GM21825 (cell line): ENCODE results near the gene RNU2-63P.
"Not testable (repeated sequence)": the region's sequence is repeated elsewhere in the genome, so short reads cannot be mapped to it uniquely, and the experiment has no call there.

Experiments
- ATAC-seq: cut with Tn5 transposase; IDR thresholded peaks from one replicate; pipeline ENCODE4 v1.9.1; 2021; ENCODE audit warnings: mild to moderate bottlenecking, moderate library complexity; ENCODE audit not compliant: unreplicated experiment

Gene RNU2-63P

GRCh38 chr2:88032070-88032702 is 15.8 kb upstream of the RNU2-63P start:
- ATAC-seq = no peak

- no peak for ATAC-seq
Measured at GRCh38 chr2:88028931-88029330, 12.6 kb upstream of the RNU2-63P start.

DNA sequence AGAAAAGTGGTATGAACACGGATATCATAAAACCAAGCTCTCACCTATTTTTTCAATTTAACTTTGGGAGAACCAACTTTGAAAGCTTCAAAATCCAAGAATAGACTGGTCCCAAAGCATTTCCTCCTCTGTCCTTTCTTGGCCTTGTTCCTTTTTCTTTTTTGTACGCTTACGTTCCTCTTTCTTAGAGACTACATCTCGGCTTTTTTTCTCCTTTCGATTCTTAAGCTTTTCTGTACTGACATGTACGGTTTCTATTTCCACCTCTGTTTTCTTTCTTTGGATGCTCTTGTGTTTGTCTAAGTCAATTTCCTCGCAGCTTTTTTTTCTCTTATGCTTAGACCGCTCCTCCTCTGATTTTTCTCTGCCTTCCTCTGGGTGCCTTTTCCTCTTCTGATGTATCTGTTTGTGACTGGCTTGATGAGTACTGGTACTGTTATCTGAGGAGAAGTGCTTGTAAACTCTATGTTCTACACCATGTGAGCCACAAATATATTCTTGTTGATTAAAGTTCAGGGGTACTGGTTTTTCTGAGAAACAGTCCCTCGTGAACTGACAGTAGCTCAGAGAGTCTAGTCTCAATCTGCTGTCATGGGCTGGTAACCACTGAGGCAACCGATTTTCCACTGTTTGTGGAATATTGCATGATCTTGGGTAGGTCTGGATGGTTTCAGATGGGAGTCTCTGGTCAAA is 11.5 kb upstream of the RNU2-63P start:
- ATAC-seq = peak; percentile 59

DNA sequence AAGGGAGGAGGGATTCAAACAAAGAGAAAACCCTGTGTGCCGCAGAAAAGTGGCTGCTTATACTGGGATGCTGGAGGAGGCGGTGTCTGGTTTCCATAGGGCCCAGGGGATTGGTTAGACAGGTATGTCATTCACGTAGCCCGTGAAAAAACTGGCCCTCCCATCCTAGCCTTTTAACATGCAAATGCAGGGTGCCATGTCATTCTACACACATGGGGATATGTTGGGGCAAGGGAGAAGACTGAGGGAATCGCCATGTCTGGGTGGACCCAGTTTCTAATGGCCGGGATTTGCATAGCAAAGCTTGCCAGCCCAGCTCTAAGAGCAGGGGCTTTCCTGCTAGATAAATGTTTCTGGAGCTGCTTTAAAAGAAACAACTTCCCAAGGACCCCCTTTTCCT is 8.2 kb upstream of the RNU2-63P start:
- ATAC-seq = no peak

DNA sequence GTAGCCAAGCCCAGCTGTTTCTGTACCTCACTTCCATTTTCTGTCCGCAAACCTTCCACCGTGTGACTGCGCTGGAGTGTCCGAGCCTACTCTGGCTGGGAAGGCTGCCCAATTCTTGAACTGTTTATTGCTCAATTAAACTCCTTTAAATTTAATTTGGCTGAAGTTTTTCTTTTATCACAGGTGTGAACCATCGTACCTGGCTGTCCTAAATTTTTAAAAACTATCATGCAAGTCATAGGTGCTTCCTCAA is 6.2 kb upstream of the RNU2-63P start:
- ATAC-seq = no peak

DNA sequence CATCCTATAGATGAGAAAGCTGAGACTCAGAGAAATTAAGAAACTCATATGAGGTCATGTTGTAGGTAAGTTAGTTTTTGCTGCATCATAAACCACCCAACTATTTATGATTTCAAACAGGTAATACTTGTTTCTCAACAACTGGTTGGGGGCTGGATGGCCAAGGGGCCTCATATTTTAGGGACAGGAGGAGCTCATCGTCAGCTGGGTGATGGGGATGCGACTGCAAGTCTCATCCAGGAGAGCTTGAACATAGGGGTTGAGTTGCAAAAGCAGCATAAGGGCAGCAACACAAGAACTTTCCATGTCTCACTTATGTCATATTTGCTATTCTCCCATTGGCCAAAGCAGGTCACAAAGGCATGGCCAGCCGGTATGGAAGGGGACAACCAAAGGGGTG is 3.6 kb upstream of the RNU2-63P start:
- no peak for ATAC-seq

GRCh38 chr2:88018909-88019308 is 2.6 kb upstream of the RNU2-63P start:
- ATAC-seq = no peak

- not testable (repeated sequence) for ATAC-seq
Measured at GRCh38 chr2:88018077-88018805, 1.9 kb upstream of the RNU2-63P start.

- ATAC-seq = not testable (repeated sequence)
Measured at GRCh38 chr2:88017780-88018038, 1.4 kb upstream of the RNU2-63P start.

GRCh38 chr2:88016960-88017779 is 823 bp upstream of the RNU2-63P start:
- peak; percentile 60 for ATAC-seq

- ATAC-seq = no peak
Measured at GRCh38 chr2:88011011-88011410, 5.3 kb downstream of the RNU2-63P start.

DNA sequence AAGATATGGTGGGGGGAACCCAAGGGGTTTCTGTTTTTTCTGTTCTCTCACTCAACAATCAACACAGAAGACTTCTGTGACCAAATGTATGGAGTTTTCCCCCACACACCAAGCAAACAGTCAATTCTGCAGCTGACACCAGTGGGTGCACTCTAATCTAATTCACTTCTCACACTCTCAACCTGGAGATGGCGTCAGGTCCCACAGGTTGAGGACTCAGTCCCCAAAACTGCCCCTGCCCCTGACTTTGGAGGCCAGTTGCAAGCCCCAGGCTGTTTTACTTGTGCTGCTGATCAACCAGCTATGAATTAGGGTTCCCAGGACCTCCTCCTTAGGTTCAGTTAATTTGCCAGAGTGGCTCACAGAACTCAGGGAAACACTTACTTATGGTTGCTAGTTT is 6.2 kb downstream of the RNU2-63P start:
- no peak for ATAC-seq

DNA sequence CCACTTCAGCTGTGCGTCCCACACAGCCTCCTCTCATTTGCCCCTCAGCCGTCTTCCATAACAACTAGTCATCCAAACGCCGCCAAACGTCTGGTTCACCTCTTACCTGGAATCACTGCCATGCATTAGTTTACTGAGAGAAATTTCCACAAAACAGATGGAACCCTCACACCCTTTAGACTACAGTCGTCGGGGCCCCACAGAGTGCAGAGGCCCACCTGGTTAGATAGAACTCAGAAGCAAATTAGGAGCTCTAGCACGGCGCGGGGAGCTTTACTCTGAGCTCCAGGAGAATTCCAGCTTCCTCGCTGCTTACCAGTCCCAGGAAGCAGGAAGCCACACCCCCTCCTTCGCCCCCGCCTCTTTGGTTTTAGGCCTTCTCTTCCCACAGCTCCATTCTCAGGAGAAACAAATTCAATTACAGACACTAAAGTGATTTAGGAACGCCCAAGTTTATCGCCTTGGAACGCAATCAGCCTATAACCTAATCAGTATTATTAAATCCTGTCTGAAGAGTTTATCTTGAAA is 9.4 kb downstream of the RNU2-63P start:
- no peak for ATAC-seq

- no peak for ATAC-seq
Measured at GRCh38 chr2:88005776-88006175, 10.6 kb downstream of the RNU2-63P start.

DNA sequence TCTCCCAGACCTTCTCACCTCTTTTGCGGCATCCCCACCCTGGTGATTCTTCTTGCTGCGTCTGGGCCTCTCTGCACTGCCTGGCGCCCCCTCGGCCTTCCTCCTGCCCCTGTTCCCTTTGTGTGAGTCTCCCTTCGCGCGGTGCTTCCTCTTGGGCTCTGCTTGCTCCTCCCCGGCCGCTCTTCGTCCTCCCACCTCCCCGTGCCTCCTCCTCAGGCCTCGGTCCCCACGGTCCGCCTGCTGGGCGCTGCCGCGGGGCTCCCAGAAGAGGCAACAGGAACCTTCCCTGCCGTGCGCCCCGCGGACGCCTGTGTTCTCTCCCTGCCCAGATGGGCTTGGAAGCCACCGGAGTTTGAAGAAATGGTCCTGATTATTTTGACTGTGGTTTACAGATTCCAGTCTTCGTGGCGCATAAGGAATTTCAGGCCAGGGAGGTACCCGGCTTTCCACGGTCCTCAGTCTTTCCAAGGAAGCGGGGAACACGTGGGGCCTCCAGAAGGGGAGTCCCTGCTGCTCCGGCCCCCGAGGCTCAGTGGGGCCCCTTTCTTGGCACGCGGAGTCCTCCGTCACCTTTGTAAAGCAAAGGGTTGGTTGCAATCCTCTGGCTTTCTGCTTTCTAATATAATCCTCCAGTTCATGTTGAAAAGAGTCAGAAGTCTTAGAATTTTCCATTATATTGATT is 13.1 kb downstream of the RNU2-63P start:
- ATAC-seq = no peak

GRCh38 chr2:88002359-88002707 is 14.0 kb downstream of the RNU2-63P start:
- no peak for ATAC-seq

GRCh38 chr2:88000474-88000873 is 15.9 kb downstream of the RNU2-63P start:
- not testable (repeated sequence) for ATAC-seq

DNA sequence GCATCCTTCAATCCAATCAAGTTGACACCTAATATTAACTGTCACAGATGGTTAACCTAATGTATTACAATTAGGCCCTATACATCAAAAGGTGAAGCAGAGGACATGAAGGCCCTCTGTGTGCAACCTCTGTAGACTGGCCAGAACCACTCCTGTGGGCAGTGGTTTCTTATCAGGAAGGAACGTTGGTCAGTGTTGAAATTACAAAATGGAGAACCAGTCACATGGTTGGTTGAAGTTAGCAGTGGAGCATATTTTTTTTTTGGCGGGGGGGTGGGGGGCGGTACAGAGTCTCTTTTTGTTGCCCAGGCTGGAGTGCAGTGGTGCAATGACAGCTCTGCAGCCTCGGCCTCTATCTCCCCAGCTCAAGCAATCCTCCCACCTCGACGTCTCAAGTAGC is 19.8 kb downstream of the RNU2-63P start:
- no peak for ATAC-seq

GRCh38 chr2:87995756-87996155 is 20.6 kb downstream of the RNU2-63P start:
- no peak for ATAC-seq

GRCh38 chr2:87994304-87994850 is 22.0 kb downstream of the RNU2-63P start:
- ATAC-seq = not testable (repeated sequence)

DNA sequence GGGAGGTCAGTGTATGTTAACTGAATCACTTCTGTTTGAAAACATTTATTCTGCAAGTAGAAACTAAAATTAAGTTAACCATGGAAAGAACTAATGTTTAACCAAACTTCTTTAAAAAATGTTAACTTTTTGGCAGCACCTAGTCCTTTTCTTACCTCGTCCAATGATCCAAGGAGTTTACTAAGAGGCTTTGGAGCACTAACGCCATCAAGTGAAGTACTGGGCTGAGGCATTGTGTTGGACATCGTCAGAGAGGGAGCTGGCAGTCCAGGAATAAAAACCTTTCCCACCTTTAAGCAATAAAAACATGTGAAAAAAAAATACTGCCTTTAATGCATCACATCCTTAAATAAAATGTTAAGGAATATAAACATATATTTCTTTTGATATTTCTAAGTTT is 23.8 kb downstream of the RNU2-63P start:
- not testable (repeated sequence) for ATAC-seq
